GM23338 (cell line): Measurements from ENCODE around the gene RAMACL. TPM values are rescaled to one million over a fixed set of nuclear protein-coding genes. Genes with fewer than 3 reads are reported as not detected.

Experiments used
- ATAC-seq: fragments of 200-7000 bp; cut with Tn5 transposase; 3 replicates; pipeline ENCODE4 v1.9.1; 2020
- DNase-seq: peaks from one replicate; pipeline ENCODE4 v3.0.0-alpha.2; 2015; ENCODE audit warnings: low spot score
- H2AFZ ChIP-seq: fragments of 200-600 bp; sonication (generic); 2 replicates; pipeline ENCODE4 v1.8.0; 2016; ENCODE audit warnings: antibody characterized with exemption, mild to moderate bottlenecking, moderate library complexity
- H3F3A ChIP-seq: fragments of 200-600 bp; sonication (generic); replicated peaks from 2 replicates; pipeline ENCODE4 v1.8.0; 2017; ENCODE audit warnings: antibody characterized with exemption, mixed run types, low read depth
- H3K27ac ChIP-seq: fragments of 200-600 bp; sonication (generic); 2 replicates; pipeline ENCODE4 v1.6.1; 2016; ENCODE audit warnings: low read depth
- H3K27me3 ChIP-seq: fragments of 200-600 bp; sonication (generic); 2 replicates; pipeline ENCODE4 v1.8.0; 2016; ENCODE audit warnings: mild to moderate bottlenecking, mixed run types, moderate library complexity; ENCODE audit not compliant: insufficient read depth
- H3K36me3 ChIP-seq: fragments of 200-600 bp; sonication (generic); 2 replicates; pipeline ENCODE4 v1.8.0; 2016; ENCODE audit warnings: mild to moderate bottlenecking; ENCODE audit not compliant: insufficient read depth
- H3K4me1 ChIP-seq: fragments of 200-600 bp; sonication (generic); 2 replicates; pipeline ENCODE4 v1.8.0; 2016; ENCODE audit warnings: mild to moderate bottlenecking, moderate library complexity; ENCODE audit not compliant: insufficient read depth
- H3K4me2 ChIP-seq: fragments of 200-600 bp; sonication (generic); 2 replicates; pipeline ENCODE4 v1.7.1; 2017; ENCODE audit warnings: mixed run types
- H3K4me3 ChIP-seq: fragments of 200-600 bp; sonication (generic); 2 replicates; pipeline ENCODE4 v1.6.1; 2016; ENCODE audit warnings: mixed run types
- H3K79me2 ChIP-seq: fragments of 200-600 bp; sonication (generic); replicated peaks from 2 replicates; pipeline ENCODE4 v1.8.0; 2017; ENCODE audit warnings: mild to moderate bottlenecking; ENCODE audit not compliant: insufficient read depth
- H3K9me2 ChIP-seq: fragments of 200-600 bp; sonication (generic); 2 replicates; pipeline ENCODE4 v1.8.0; 2017; ENCODE audit not compliant: insufficient read depth
- H4K20me1 ChIP-seq: fragments of 200-600 bp; sonication (generic); replicated peaks from 2 replicates; pipeline ENCODE4 v1.8.0; 2017; ENCODE audit warnings: mild to moderate bottlenecking; ENCODE audit not compliant: insufficient read depth
- H3K27ac Mint-ChIP-seq: 2 replicates; pipeline ENCODE4 v1.8.0; 2020; ENCODE audit warnings: inconsistent platforms, mild to moderate bottlenecking, moderate library complexity, mixed read lengths
- H3K27me3 Mint-ChIP-seq: 3 replicates; pipeline ENCODE4 v1.8.0; 2022; ENCODE audit warnings: low read depth, mild to moderate bottlenecking, moderate library complexity, mixed read lengths, inconsistent platforms; ENCODE audit not compliant: insufficient read depth, poor library complexity
- H3K36me3 Mint-ChIP-seq: 3 replicates; pipeline ENCODE4 v1.8.0; 2021; ENCODE audit warnings: low read depth, mild to moderate bottlenecking, inconsistent platforms, moderate library complexity, mixed read lengths
- H3K4me1 Mint-ChIP-seq: 3 replicates; pipeline ENCODE4 v1.8.0; 2020; ENCODE audit warnings: mild to moderate bottlenecking, inconsistent platforms, mixed read lengths
- H3K4me3 Mint-ChIP-seq: 3 replicates; pipeline ENCODE4 v1.8.0; 2021; ENCODE audit warnings: moderate library complexity, mild to moderate bottlenecking, inconsistent platforms, mixed read lengths
- H3K9me3 Mint-ChIP-seq: 3 replicates; pipeline ENCODE4 v1.8.0; 2020; ENCODE audit warnings: moderate library complexity, mild to moderate bottlenecking, inconsistent platforms, mixed read lengths
- CREB1 ChIP-seq: fragments of 250-450 bp; sonication (Bioruptor Pico); IDR thresholded peaks from 2 replicates; pipeline ENCODE4 v1.5.0; 2020; ENCODE audit warnings: low read depth, mild to moderate bottlenecking, moderate library complexity
- ETS1 ChIP-seq: IDR thresholded peaks from 2 replicates; pipeline ENCODE4 v1.6.1; 2016; ENCODE audit warnings: antibody characterized with exemption
- EZH2phosphoT487 ChIP-seq: fragments of 200-600 bp; sonication (generic); IDR thresholded peaks from one replicate; pipeline ENCODE4 v1.8.1; 2018; ENCODE audit warnings: antibody characterized with exemption; ENCODE audit not compliant: unreplicated experiment
- POLR2AphosphoS5 ChIP-seq: IDR thresholded peaks from 2 replicates; pipeline ENCODE4 v1.6.1; 2016; ENCODE audit warnings: antibody characterized with exemption, low read depth
- REST ChIP-seq: IDR thresholded peaks from one replicate; pipeline ENCODE4 v1.6.1; 2018; ENCODE audit warnings: antibody characterized with exemption; ENCODE audit not compliant: unreplicated experiment
- ZNF331 ChIP-seq: fragments of 250-450 bp; sonication (Bioruptor Pico); IDR thresholded peaks from 2 replicates; pipeline ENCODE4 v1.5.0; 2020; ENCODE audit warnings: low read depth, mild to moderate bottlenecking, moderate library complexity
- ZNF462 ChIP-seq: fragments of 250-450 bp; sonication (Bioruptor Pico); IDR thresholded peaks from 2 replicates; pipeline ENCODE4 v1.5.0; 2020; ENCODE audit warnings: mild to moderate bottlenecking, moderate library complexity
- polyA plus RNA-seq: library from polyadenylated mRNA; unstranded; fragments of >200 nt; fragmentation: Nextera tagmentation; extraction: Ambion mirVana; gene quantifications from 2 replicates; pipeline ENCODE4 v1.2.1, GENCODE V29; 2016
- total RNA-seq: library from RNA; depleted of rRNA; stranded (reverse); fragments of >200 nt; shearing (Covaris generic); gene quantifications from 2 replicates; pipeline ENCODE4 v1.2.3, GENCODE V29; 2014

The RAMACL gene
- total and polyA plus RNA-seq, 2 experiments from 2014 or later: 0.61 to 4.0 TPM

- TF ChIP-seq ZNF462 (no peak), EZH2phosphoT487 (no peak), ZNF331 (CRISPR knock-in tag) (no peak)
Observed at GRCh38 chr6:166614589-166614988, 28.1 kb upstream of the RAMACL start (continued).

- Histone ChIP-seq H2AFZ (no peak overlapping the region), H3K4me3 (no peak overlapping the region), H3F3A (no peaks in the 10 kb centered on the region), H3K36me3 (no peaks in the 10 kb centered on the region), H3K27ac (no peak overlapping the region), H3K27me3 (no peaks in the 10 kb centered on the region), H3K4me2 (no peak overlapping the region), H4K20me1 (peaks cover 9% of the 10 kb centered on the region), H3K9me2 (no peaks in the 10 kb centered on the region), H3K79me2 (peaks cover 93% of the 10 kb centered on the region), H3K4me1 (peaks cover 15% of the 10 kb centered on the region)
- Mint-ChIP-seq H3K9me3 (no peaks in the 10 kb centered on the region), H3K4me1 (peaks cover 58% of the 10 kb centered on the region), H3K4me3 (no peak overlapping the region; the same call in 2 of the 3 replicates), H3K36me3 (peaks cover 16% of the 10 kb centered on the region), H3K27me3 (peaks cover 8% of the 10 kb centered on the region), H3K27ac (0 out of 2 replicates have a peak overlapping the region, but pooled peaks have one; percentile 42)
- ATAC-seq (no peak), DNase-seq (no peak)
- TF ChIP-seq EZH2phosphoT487: no peak
- no peak for TF ChIP-seq POLR2AphosphoS5
- TF ChIP-seq ETS1: no peak
- TF ChIP-seq REST: no peak
- TF ChIP-seq ZNF331 (CRISPR knock-in tag): no peak
- no peak for TF ChIP-seq CREB1 (CRISPR knock-in tag)
Observed at GRCh38 chr6:166614171-166614583, 27.7 kb upstream of the RAMACL start.
